HG02571 (cell line): ENCODE data around the gene CCDC78.

Experiments
- ATAC-seq: cut with Tn5 transposase; IDR thresholded peaks from one replicate; pipeline ENCODE4 v1.9.1; 2021; ENCODE audit warnings: mild to moderate bottlenecking, moderate library complexity; ENCODE audit not compliant: unreplicated experiment

CCDC78 gene

GRCh38 chr16:740459-740763 lies 14.2 kb upstream of the CCDC78 start:
- no peak for ATAC-seq

- no peak for ATAC-seq
Observed at GRCh38 chr16:739560-740458, 13.6 kb upstream of the CCDC78 start.

- ATAC-seq: no peak
Observed at GRCh38 chr16:736936-737481, 10.8 kb upstream of the CCDC78 start.

- no peak for ATAC-seq
Observed at GRCh38 chr16:735982-736453, 9.8 kb upstream of the CCDC78 start.

- no peak for ATAC-seq
Observed at GRCh38 chr16:734981-735881, 9.0 kb upstream of the CCDC78 start.

- no peak for ATAC-seq
Observed at GRCh38 chr16:734208-734980, 8.2 kb upstream of the CCDC78 start.

GRCh38 chr16:733382-734207 lies 7.4 kb upstream of the CCDC78 start:
- ATAC-seq: no peak

- no peak for ATAC-seq
Observed at GRCh38 chr16:732936-733335, 6.7 kb upstream of the CCDC78 start.

- ATAC-seq: no peak
Observed at GRCh38 chr16:732332-732731, 6.1 kb upstream of the CCDC78 start.

- no peak for ATAC-seq
Observed at GRCh38 chr16:730666-731509, 4.6 kb upstream of the CCDC78 start.

- no peak for ATAC-seq
Observed at GRCh38 chr16:729768-730665, 3.8 kb upstream of the CCDC78 start.

GRCh38 chr16:728890-729744 lies 2.9 kb upstream of the CCDC78 start:
- no peak for ATAC-seq

- ATAC-seq: no peak
Observed at GRCh38 chr16:728131-728889, 2.1 kb upstream of the CCDC78 start.

GRCh38 chr16:727291-727977 lies 1.2 kb upstream of the CCDC78 start:
- ATAC-seq: no peak

- ATAC-seq: no peak
Observed at GRCh38 chr16:726188-726437, 130 bp downstream of the CCDC78 start.
